HEK293 (cell line): ENCODE data around the gene NATD1.

Experiments
- KLF16 ChIP-seq: fragments of 450-650 bp; formaldehyde crosslinking; IDR thresholded peaks from 2 replicates; pipeline ENCODE4 v1.5.1; 2017; ENCODE audit warnings: missing biosample characterization, missing genetic modification characterization
- SP2 ChIP-seq: fragments of 450-650 bp; formaldehyde crosslinking; IDR thresholded peaks from 2 replicates; pipeline ENCODE4 v1.5.1; 2016; ENCODE audit warnings: missing biosample characterization, missing genetic modification characterization
- YY1 ChIP-seq: fragments of 450-650 bp; formaldehyde crosslinking; IDR thresholded peaks from 2 replicates; pipeline ENCODE4 v1.5.1; 2018; ENCODE audit warnings: missing biosample characterization, missing genetic modification characterization
- ZBTB20 ChIP-seq: fragments of 450-650 bp; formaldehyde crosslinking; IDR thresholded peaks from 2 replicates; pipeline ENCODE4 v1.5.1; 2016; ENCODE audit warnings: missing biosample characterization, missing genetic modification characterization
- ZEB2 ChIP-seq: fragments of 450-650 bp; formaldehyde crosslinking; IDR thresholded peaks from 2 replicates; pipeline ENCODE4 v1.5.1; 2016; ENCODE audit warnings: missing biosample characterization, missing genetic modification characterization
- ZFP69B ChIP-seq: fragments of 450-650 bp; formaldehyde crosslinking; IDR thresholded peaks from 2 replicates; pipeline ENCODE4 v1.5.1; 2016; ENCODE audit warnings: missing biosample characterization, missing genetic modification characterization
- ZNF777 ChIP-seq: fragments of 450-650 bp; formaldehyde crosslinking; IDR thresholded peaks from 2 replicates; pipeline ENCODE4 v1.5.1; 2017; ENCODE audit warnings: missing biosample characterization, missing genetic modification characterization, borderline replicate concordance
- TF ChIP-seq, protein P1 (sequence below): fragments of 450-650 bp; formaldehyde crosslinking; IDR thresholded peaks from 2 replicates; pipeline ENCODE4 v1.5.1; 2016; ENCODE audit warnings: missing biosample characterization, missing genetic modification characterization
- TF ChIP-seq, protein P2 (sequence below): fragments of 450-650 bp; formaldehyde crosslinking; conservative IDR thresholded peaks from 2 replicates; pipeline ENCODE4 v1.5.1; 2016; ENCODE audit warnings: low read depth, missing biosample characterization, missing genetic modification characterization
- TF ChIP-seq, protein P3 (sequence below): fragments of 450-650 bp; formaldehyde crosslinking; optimal IDR thresholded peaks from 2 replicates; pipeline ENCODE3; 2016; ENCODE audit warnings: missing biosample characterization, mild to moderate bottlenecking, missing genetic modification characterization
- TF ChIP-seq, protein P4 (sequence below): fragments of 450-650 bp; IDR thresholded peaks from 2 replicates; pipeline ENCODE4 v1.5.1; 2018; ENCODE audit warnings: missing biosample characterization, missing genetic modification characterization

DNA sequence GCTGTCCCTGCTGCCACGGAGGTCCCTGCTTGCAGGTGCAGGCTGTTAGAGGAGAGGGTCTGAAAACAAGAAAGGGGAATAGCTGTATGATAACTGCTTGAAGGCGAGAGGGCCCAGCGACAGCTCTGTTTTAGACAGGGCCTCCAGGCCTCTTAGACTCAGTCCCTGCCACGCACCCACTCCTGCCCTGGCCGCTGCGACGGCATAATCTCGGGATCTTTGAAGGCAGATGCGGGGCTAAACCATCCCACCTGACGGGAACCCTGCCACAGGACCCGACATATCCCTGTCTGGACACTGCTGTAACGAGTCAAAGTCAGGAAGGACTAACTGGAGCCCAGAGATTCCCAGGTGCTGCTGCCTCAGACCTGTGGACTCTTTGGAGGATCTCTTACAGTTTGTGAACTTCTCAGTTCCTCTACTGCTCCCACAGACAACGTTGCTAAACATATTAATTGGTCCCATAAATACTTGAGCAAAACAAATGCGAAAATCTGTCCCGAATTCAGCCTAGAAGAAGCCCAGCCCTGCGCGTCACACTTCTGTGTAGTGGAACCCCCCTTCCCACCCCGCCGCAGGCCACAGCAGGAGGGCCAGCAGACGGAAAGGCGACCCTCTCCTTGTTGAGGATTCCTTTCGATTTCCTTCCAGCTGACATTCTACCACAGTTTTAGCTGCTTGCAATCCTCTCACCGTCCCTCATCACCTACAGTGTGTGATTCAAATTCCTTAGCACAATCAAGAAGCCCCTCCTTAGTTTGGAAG, 38.3 kb downstream of the NATD1 start:
- TF ChIP-seq ZFP69B (no peak), ZBTB20 (tag by site-specific recombination) (peak; percentile 75), ZEB2 (tag by site-specific recombination) (no peak), ZNF777 (no peak), YY1 (no peak), KLF16 (tag by site-specific recombination) (no peak), SP2 (tag by site-specific recombination) (no peak)
- TF ChIP-seq, protein P1, sequence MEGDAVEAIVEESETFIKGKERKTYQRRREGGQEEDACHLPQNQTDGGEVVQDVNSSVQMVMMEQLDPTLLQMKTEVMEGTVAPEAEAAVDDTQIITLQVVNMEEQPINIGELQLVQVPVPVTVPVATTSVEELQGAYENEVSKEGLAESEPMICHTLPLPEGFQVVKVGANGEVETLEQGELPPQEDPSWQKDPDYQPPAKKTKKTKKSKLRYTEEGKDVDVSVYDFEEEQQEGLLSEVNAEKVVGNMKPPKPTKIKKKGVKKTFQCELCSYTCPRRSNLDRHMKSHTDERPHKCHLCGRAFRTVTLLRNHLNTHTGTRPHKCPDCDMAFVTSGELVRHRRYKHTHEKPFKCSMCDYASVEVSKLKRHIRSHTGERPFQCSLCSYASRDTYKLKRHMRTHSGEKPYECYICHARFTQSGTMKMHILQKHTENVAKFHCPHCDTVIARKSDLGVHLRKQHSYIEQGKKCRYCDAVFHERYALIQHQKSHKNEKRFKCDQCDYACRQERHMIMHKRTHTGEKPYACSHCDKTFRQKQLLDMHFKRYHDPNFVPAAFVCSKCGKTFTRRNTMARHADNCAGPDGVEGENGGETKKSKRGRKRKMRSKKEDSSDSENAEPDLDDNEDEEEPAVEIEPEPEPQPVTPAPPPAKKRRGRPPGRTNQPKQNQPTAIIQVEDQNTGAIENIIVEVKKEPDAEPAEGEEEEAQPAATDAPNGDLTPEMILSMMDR (tag by site-specific recombination) = no peak
- TF ChIP-seq, protein P2, sequence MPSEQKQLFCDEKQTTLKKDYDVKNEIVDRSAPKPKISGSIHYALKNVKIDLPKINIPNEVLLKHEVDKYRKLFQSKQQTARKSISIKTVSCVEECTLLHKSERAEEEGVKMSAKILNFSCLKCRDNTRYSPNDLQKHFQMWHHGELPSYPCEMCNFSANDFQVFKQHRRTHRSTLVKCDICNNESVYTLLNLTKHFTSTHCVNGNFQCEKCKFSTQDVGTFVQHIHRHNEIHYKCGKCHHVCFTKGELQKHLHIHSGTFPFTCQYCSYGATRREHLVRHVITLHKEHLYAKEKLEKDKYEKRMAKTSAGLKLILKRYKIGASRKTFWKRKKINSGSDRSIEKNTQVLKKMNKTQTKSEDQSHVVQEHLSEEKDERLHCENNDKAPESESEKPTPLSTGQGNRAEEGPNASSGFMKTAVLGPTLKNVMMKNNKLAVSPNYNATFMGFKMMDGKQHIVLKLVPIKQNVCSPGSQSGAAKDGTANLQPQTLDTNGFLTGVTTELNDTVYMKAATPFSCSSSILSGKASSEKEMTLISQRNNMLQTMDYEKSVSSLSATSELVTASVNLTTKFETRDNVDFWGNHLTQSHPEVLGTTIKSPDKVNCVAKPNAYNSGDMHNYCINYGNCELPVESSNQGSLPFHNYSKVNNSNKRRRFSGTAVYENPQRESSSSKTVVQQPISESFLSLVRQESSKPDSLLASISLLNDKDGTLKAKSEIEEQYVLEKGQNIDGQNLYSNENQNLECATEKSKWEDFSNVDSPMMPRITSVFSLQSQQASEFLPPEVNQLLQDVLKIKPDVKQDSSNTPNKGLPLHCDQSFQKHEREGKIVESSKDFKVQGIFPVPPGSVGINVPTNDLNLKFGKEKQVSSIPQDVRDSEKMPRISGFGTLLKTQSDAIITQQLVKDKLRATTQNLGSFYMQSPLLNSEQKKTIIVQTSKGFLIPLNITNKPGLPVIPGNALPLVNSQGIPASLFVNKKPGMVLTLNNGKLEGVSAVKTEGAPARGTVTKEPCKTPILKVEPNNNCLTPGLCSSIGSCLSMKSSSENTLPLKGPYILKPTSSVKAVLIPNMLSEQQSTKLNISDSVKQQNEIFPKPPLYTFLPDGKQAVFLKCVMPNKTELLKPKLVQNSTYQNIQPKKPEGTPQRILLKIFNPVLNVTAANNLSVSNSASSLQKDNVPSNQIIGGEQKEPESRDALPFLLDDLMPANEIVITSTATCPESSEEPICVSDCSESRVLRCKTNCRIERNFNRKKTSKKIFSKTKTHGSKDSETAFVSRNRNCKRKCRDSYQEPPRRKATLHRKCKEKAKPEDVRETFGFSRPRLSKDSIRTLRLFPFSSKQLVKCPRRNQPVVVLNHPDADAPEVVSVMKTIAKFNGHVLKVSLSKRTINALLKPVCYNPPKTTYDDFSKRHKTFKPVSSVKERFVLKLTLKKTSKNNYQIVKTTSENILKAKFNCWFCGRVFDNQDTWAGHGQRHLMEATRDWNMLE (tag by site-specific recombination) = no peak
- TF ChIP-seq, protein P3, sequence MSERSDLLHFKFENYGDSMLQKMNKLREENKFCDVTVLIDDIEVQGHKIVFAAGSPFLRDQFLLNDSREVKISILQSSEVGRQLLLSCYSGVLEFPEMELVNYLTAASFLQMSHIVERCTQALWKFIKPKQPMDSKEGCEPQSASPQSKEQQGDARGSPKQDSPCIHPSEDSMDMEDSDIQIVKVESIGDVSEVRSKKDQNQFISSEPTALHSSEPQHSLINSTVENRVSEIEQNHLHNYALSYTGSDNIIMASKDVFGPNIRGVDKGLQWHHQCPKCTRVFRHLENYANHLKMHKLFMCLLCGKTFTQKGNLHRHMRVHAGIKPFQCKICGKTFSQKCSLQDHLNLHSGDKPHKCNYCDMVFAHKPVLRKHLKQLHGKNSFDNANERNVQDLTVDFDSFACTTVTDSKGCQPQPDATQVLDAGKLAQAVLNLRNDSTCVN (tag by site-specific recombination) = no peak
- TF ChIP-seq, protein P4, sequence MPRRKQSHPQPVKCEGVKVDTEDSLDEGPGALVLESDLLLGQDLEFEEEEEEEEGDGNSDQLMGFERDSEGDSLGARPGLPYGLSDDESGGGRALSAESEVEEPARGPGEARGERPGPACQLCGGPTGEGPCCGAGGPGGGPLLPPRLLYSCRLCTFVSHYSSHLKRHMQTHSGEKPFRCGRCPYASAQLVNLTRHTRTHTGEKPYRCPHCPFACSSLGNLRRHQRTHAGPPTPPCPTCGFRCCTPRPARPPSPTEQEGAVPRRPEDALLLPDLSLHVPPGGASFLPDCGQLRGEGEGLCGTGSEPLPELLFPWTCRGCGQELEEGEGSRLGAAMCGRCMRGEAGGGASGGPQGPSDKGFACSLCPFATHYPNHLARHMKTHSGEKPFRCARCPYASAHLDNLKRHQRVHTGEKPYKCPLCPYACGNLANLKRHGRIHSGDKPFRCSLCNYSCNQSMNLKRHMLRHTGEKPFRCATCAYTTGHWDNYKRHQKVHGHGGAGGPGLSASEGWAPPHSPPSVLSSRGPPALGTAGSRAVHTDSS (tag by site-specific recombination) = no peak
